ENCODE results near the gene RIMS3.
A peak's percentile ranks its signal among the peaks of the same experiment; 100 is the strongest.

The RIMS3 gene

DNA sequence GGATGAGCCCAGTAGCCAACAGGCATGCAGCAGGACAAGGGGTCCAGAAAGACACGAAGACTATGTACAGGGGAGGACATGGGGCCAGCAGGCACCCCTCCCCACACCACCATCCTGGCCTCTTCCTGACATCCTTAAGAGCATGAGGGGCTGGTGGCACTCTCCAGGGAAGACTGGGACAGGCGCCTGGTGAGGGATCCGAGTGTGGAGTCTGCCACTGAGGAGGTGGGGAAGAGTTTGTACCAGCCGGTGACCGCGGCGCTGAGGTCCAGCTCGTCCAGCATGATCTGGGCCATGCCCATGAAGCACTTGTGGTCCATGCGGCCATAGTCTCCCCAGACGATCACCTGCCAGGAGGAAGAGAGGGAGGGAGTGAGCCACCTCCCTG lies 39.1 kb downstream of the RIMS3 start:
- Histone ChIP-seq H3K9me3 (replicated peaks in 1 of 2; ENCODE audit: control insufficient read depth in 2 of 2, insufficient read depth in 1 of 2, low read depth in 1 of 2, low read length in 2 of 2) (no peaks in the 10 kb centered on the region), H2AK5ac (ENCODE audit: low read depth, low read length) (no peak overlapping the region), H2BK12ac (ENCODE audit: low read length) (no peak overlapping the region), H2BK15ac (ENCODE audit: low read length) (no peak overlapping the region), H3K36me3 (replicated peaks in 1 of 2; ENCODE audit: control insufficient read depth in 2 of 2, insufficient read depth in 2 of 2, low read length in 2 of 2) (no peaks in the 10 kb centered on the region), H2AFZ (ENCODE audit: low read length) (no peak overlapping the region), H3K14ac (ENCODE audit: low read length) (peak overlapping the region; percentile 28), H2BK120ac (ENCODE audit: low read depth, low read length) (no peak overlapping the region), H3K27me3 (ENCODE audit: control insufficient read depth in 3 of 3, insufficient read depth in 3 of 3, low read depth in 1 of 3, low read length in 3 of 3) (no peaks in the 10 kb centered on the region), H3K79me1 (ENCODE audit: low read depth, low read length) (no peaks in the 10 kb centered on the region), H3K9ac (ENCODE audit: low read depth, low read length, poor library complexity) (peak overlapping the region; percentile 30), H3K23ac (ENCODE audit: low read depth, low read length, poor library complexity) (peak overlapping the region; percentile 44), H3K18ac (ENCODE audit: low read length) (peak overlapping the region; percentile 52), H4K91ac (ENCODE audit: low read depth, low read length, poor library complexity) (no peak overlapping the region), H3K4me2 (ENCODE audit: insufficient read depth, low read length, poor library complexity, severe bottlenecking) (no peak overlapping the region), H4K8ac (ENCODE audit: low read depth, low read length) (no peak overlapping the region), H3K27ac (replicated peaks; ENCODE audit: low read length) (no peak overlapping the region), H3K4me3 (ENCODE audit: low read length in 2 of 2) (no peak overlapping the region), H3K4ac (ENCODE audit: low read length) (peak overlapping the region; percentile 42), H2BK5ac (ENCODE audit: low read length) (no peak overlapping the region), H3K4me1 (ENCODE audit: control insufficient read depth in 2 of 2, insufficient read depth in 1 of 2, low read depth in 1 of 2, low read length in 2 of 2) (peaks cover 1 to 2% of the 10 kb centered on the region in 2 donors)
- no CpG with 5 or more reads among the region's 10 CpGs for WGBS, 2 donors (ENCODE audit: extremely low coverage in 2 of 2, insufficient read length in 2 of 2, insufficient replicate concordance in 1 of 2)
- no peak for DNase-seq (ENCODE audit: low spot score)

DNA sequence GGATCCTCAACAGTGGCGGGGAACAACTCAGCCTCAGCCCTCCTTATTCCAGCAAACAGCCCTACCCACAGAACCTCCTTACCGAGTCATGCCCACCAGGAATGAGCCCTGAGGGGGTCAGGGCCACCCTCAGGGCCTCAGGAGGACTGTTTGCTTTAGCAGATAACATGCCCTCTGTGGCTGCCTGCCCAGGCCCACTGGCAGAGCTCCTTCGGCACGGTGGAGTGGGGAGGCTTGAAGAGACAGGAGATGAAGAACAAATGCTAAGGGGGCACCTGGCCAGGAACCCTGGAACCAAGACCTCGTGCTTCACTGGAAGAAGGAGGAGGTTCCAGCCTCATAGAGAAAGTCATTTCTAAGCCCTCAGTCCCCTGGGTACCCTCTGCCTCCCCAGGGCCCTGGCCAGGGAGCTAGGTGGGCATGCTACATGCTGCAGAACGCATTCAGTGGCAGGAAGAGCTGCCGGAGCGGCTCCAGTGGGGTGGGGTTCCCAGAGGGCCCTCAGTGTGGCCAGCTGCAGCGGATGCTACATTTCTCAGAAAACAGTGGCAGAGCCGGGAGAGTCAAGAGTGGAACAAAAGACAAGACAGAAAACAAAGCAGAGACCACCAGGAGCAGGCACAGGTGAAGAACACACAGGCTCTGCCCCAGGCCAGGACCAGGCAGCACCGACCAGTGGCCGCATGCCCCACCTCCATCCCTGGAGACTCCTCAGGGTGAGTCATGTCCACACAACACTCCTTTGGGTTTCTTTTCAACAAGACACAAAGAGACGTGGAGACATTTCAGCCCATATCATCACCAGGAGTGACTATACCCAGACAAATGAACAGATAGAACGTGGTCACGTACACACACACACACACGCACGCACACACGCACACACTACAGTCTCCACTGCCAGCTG lies 39.8 kb downstream of the RIMS3 start:
- H3K18ac ChIP-seq (ENCODE audit: low read length): peak overlapping the region; percentile 52
- no peak for DNase-seq (ENCODE audit: low spot score)
- H3K9me3 ChIP-seq (replicated peaks in 1 of 2; ENCODE audit: control insufficient read depth in 2 of 2, insufficient read depth in 1 of 2, low read depth in 1 of 2, low read length in 2 of 2): no peaks in the 10 kb centered on the region
- no peak overlapping the region for H2AFZ ChIP-seq (ENCODE audit: low read length)
- peak overlapping the region; percentile 13 for H2BK120ac ChIP-seq (ENCODE audit: low read depth, low read length)
- no peaks in the 10 kb centered on the region for H3K27me3 ChIP-seq (ENCODE audit: control insufficient read depth in 3 of 3, insufficient read depth in 3 of 3, low read depth in 1 of 3, low read length in 3 of 3)
- no peak overlapping the region for H2BK15ac ChIP-seq (ENCODE audit: low read length)
- no peak overlapping the region for H3K4ac ChIP-seq (ENCODE audit: low read length)
- peak overlapping the region; percentile 50 for H3K9ac ChIP-seq (ENCODE audit: low read depth, low read length, poor library complexity)
- no peak overlapping the region for H3K27ac ChIP-seq (replicated peaks; ENCODE audit: low read length)
- H3K36me3 ChIP-seq (replicated peaks in 1 of 2; ENCODE audit: control insufficient read depth in 2 of 2, insufficient read depth in 2 of 2, low read length in 2 of 2): no peaks in the 10 kb centered on the region
- H2BK12ac ChIP-seq (ENCODE audit: low read length): no peak overlapping the region
- H2BK5ac ChIP-seq (ENCODE audit: low read length): no peak overlapping the region
- no CpG with 5 or more reads among the region's 18 CpGs for WGBS, 2 donors (ENCODE audit: extremely low coverage in 2 of 2, insufficient read length in 2 of 2, insufficient replicate concordance in 1 of 2)
- H4K8ac ChIP-seq (ENCODE audit: low read depth, low read length): no peak overlapping the region
- peak overlapping the region; percentile 75 for H3K14ac ChIP-seq (ENCODE audit: low read length)
- H3K4me1 ChIP-seq (ENCODE audit: control insufficient read depth in 2 of 2, insufficient read depth in 1 of 2, low read depth in 1 of 2, low read length in 2 of 2): peaks cover 1 to 2% of the 10 kb centered on the region in 2 donors
- no peak overlapping the region for H2AK5ac ChIP-seq (ENCODE audit: low read depth, low read length)
- no peak overlapping the region for H4K91ac ChIP-seq (ENCODE audit: low read depth, low read length, poor library complexity)
- no peak overlapping the region for H3K4me3 ChIP-seq (ENCODE audit: low read length in 2 of 2)
- no peaks in the 10 kb centered on the region for H3K79me1 ChIP-seq (ENCODE audit: low read depth, low read length)
- H3K23ac ChIP-seq (ENCODE audit: low read depth, low read length, poor library complexity): peak overlapping the region; percentile 44
- no peak overlapping the region for H3K4me2 ChIP-seq (ENCODE audit: insufficient read depth, low read length, poor library complexity, severe bottlenecking)

DNA sequence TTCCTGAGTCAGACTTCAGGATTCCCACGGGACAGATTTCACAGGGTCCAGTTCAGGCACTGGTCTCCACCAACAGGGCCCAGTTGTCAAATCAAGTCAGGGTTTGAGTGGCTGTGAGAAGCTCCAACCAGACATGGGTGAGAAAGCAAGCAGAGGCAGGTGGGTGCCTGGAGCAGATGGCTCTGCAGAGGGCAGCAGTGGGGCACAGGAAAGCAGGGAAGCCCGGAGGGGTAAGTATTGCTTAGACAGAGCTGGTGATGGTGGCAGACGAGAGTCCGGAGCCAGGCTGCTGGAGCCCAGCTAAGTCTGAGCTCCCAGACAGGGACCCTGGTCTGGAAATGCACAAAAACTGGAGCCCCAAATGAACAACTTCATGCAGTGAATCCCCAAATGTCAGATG lies 40.4 kb downstream of the RIMS3 start:
- H2BK15ac ChIP-seq (ENCODE audit: low read length): no peak overlapping the region
- no peak overlapping the region for H2BK12ac ChIP-seq (ENCODE audit: low read length)
- no peak overlapping the region for H3K4me3 ChIP-seq (ENCODE audit: low read length in 2 of 2)
- no peak overlapping the region for H2BK5ac ChIP-seq (ENCODE audit: low read length)
- H3K27me3 ChIP-seq (ENCODE audit: control insufficient read depth in 3 of 3, insufficient read depth in 3 of 3, low read depth in 1 of 3, low read length in 3 of 3): no peaks in the 10 kb centered on the region
- no peak overlapping the region for H4K91ac ChIP-seq (ENCODE audit: low read depth, low read length, poor library complexity)
- H3K9me3 ChIP-seq (replicated peaks in 1 of 2; ENCODE audit: control insufficient read depth in 2 of 2, insufficient read depth in 1 of 2, low read depth in 1 of 2, low read length in 2 of 2): no peaks in the 10 kb centered on the region
- H3K14ac ChIP-seq (ENCODE audit: low read length): no peak overlapping the region
- no peak overlapping the region for H3K23ac ChIP-seq (ENCODE audit: low read depth, low read length, poor library complexity)
- no peak overlapping the region for H3K4ac ChIP-seq (ENCODE audit: low read length)
- no peak overlapping the region for H2AK5ac ChIP-seq (ENCODE audit: low read depth, low read length)
- H3K27ac ChIP-seq (replicated peaks; ENCODE audit: low read length): no peak overlapping the region
- WGBS, 2 donors (ENCODE audit: extremely low coverage in 2 of 2, insufficient read length in 2 of 2, insufficient replicate concordance in 1 of 2): no CpG with 5 or more reads among the region's 4 CpGs
- H2AFZ ChIP-seq (ENCODE audit: low read length): no peak overlapping the region
- H2BK120ac ChIP-seq (ENCODE audit: low read depth, low read length): peak overlapping the region; percentile 13
- peaks cover 0 to under 1% of the 10 kb centered on the region in 2 donors for H3K36me3 ChIP-seq (replicated peaks in 1 of 2; ENCODE audit: control insufficient read depth in 2 of 2, insufficient read depth in 2 of 2, low read length in 2 of 2)
- H3K79me1 ChIP-seq (ENCODE audit: low read depth, low read length): no peaks in the 10 kb centered on the region
- peak overlapping the region; percentile 25 for H3K18ac ChIP-seq (ENCODE audit: low read length)
- H3K4me1 ChIP-seq (ENCODE audit: control insufficient read depth in 2 of 2, insufficient read depth in 1 of 2, low read depth in 1 of 2, low read length in 2 of 2): peaks cover 1 to 2% of the 10 kb centered on the region in 2 donors
- no peak overlapping the region for H3K9ac ChIP-seq (ENCODE audit: low read depth, low read length, poor library complexity)
- no peak overlapping the region for H4K8ac ChIP-seq (ENCODE audit: low read depth, low read length)
- no peak overlapping the region for H3K4me2 ChIP-seq (ENCODE audit: insufficient read depth, low read length, poor library complexity, severe bottlenecking)
- no peak for DNase-seq (ENCODE audit: low spot score)

DNA sequence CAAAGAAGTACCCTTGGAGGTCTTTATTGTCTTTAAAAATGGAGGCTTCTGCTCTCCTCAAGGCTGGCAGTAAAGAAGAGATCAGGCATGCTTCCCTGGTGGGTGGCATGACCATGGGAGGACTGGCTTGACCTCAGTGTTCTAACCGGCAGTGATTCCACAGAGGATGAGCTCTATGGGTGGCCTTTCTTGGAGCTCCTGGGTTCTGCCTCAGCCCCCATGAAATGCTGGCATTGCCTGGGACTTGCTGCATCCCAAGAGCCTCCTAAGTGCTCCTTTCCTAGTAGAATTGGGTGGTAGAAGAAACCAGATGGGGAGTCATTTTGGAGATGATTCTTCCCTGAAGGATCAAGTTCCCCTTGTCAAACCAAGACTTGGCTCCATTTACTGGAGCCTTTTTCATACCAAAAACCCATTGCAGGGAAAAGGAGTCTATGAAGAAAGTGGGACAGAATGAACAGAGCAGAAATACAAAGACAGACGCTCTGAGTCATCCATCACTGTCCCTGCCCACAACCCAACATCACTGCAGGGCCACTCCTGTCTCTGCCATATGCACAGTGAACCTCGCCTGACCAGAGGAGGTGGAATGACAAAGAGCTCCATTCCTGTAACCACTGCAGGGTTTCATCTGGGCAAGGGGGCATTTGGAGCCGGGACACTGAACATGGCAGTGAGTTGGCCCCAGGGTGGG lies 42.4 kb downstream of the RIMS3 start:
- no peaks in the 10 kb centered on the region for H3K79me1 ChIP-seq (ENCODE audit: low read depth, low read length)
- peaks cover 1 to 2% of the 10 kb centered on the region in 2 donors for H3K4me1 ChIP-seq (ENCODE audit: control insufficient read depth in 2 of 2, insufficient read depth in 1 of 2, low read depth in 1 of 2, low read length in 2 of 2)
- H2BK120ac ChIP-seq (ENCODE audit: low read depth, low read length): no peak overlapping the region
- no peak overlapping the region for H2BK15ac ChIP-seq (ENCODE audit: low read length)
- H4K91ac ChIP-seq (ENCODE audit: low read depth, low read length, poor library complexity): no peak overlapping the region
- H3K4ac ChIP-seq (ENCODE audit: low read length): no peak overlapping the region
- no CpG with 5 or more reads among the region's 4 CpGs for WGBS, 2 donors (ENCODE audit: extremely low coverage in 2 of 2, insufficient read length in 2 of 2, insufficient replicate concordance in 1 of 2)
- no peak overlapping the region for H3K4me3 ChIP-seq (ENCODE audit: low read length in 2 of 2)
- H2BK5ac ChIP-seq (ENCODE audit: low read length): no peak overlapping the region
- H2AFZ ChIP-seq (ENCODE audit: low read length): no peak overlapping the region
- no peak overlapping the region for H4K8ac ChIP-seq (ENCODE audit: low read depth, low read length)
- no peak overlapping the region for H3K9ac ChIP-seq (ENCODE audit: low read depth, low read length, poor library complexity)
- peaks cover 0 to 2% of the 10 kb centered on the region in 2 donors for H3K36me3 ChIP-seq (replicated peaks in 1 of 2; ENCODE audit: control insufficient read depth in 2 of 2, insufficient read depth in 2 of 2, low read length in 2 of 2)
- H3K4me2 ChIP-seq (ENCODE audit: insufficient read depth, low read length, poor library complexity, severe bottlenecking): no peak overlapping the region
- peaks cover 0 to 4% of the 10 kb centered on the region in 2 donors for H3K9me3 ChIP-seq (replicated peaks in 1 of 2; ENCODE audit: control insufficient read depth in 2 of 2, insufficient read depth in 1 of 2, low read depth in 1 of 2, low read length in 2 of 2)
- no peak overlapping the region for H3K14ac ChIP-seq (ENCODE audit: low read length)
- H3K27me3 ChIP-seq (ENCODE audit: control insufficient read depth in 3 of 3, insufficient read depth in 3 of 3, low read depth in 1 of 3, low read length in 3 of 3): no peaks in the 10 kb centered on the region
- H2BK12ac ChIP-seq (ENCODE audit: low read length): no peak overlapping the region
- DNase-seq (ENCODE audit: low spot score): no peak
- no peak overlapping the region for H3K27ac ChIP-seq (replicated peaks; ENCODE audit: low read length)
- no peak overlapping the region for H3K23ac ChIP-seq (ENCODE audit: low read depth, low read length, poor library complexity)
- no peak overlapping the region for H2AK5ac ChIP-seq (ENCODE audit: low read depth, low read length)
- peak overlapping the region; percentile 22 for H3K18ac ChIP-seq (ENCODE audit: low read length)

Measured in neuronal stem cell (in vitro differentiated cells).